Measurements from ENCODE around the gene ATP6V1B1. TPM values are rescaled to one million over a fixed set of nuclear protein-coding genes. Genes with fewer than 3 reads are reported as not detected.
A peak's percentile ranks its signal among the peaks of the same experiment; 100 is the strongest.
"Not testable (repeated sequence)": the region's sequence is repeated elsewhere in the genome, so short reads cannot be mapped to it uniquely, and the experiment has no call there.

Gene ATP6V1B1
- total RNA-seq, 1 donor from 2014 or later, result 6.3 TPM

GRCh38 chr2:70999362-70999761, 63.7 kb downstream of the ATP6V1B1 start:
- H3K4me1 Mint-ChIP-seq (ENCODE audit: unreplicated experiment), result peaks cover 9% of the 10 kb centered on the region
- no peaks in the 10 kb centered on the region for H3K9me3 Mint-ChIP-seq
- TF ChIP-seq, protein P1, sequence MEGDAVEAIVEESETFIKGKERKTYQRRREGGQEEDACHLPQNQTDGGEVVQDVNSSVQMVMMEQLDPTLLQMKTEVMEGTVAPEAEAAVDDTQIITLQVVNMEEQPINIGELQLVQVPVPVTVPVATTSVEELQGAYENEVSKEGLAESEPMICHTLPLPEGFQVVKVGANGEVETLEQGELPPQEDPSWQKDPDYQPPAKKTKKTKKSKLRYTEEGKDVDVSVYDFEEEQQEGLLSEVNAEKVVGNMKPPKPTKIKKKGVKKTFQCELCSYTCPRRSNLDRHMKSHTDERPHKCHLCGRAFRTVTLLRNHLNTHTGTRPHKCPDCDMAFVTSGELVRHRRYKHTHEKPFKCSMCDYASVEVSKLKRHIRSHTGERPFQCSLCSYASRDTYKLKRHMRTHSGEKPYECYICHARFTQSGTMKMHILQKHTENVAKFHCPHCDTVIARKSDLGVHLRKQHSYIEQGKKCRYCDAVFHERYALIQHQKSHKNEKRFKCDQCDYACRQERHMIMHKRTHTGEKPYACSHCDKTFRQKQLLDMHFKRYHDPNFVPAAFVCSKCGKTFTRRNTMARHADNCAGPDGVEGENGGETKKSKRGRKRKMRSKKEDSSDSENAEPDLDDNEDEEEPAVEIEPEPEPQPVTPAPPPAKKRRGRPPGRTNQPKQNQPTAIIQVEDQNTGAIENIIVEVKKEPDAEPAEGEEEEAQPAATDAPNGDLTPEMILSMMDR (conservative IDR thresholded peaks at IDR 0.05), result no peak
- DNase-seq (ENCODE audit: extremely low spot score, unreplicated experiment), result peak; percentile 47
- no peaks in the 10 kb centered on the region for H3K36me3 Mint-ChIP-seq
- no peak overlapping the region for H3K27ac Mint-ChIP-seq
- no peak overlapping the region for H3K4me3 Mint-ChIP-seq
- H3K27me3 Mint-ChIP-seq, result peaks cover 20% of the 10 kb centered on the region

- not testable (repeated sequence) for H3K9me3 Mint-ChIP-seq; H3K27ac Mint-ChIP-seq; H3K36me3 Mint-ChIP-seq; H3K4me1 Mint-ChIP-seq (ENCODE audit: unreplicated experiment); H3K4me3 Mint-ChIP-seq
- H3K27me3 Mint-ChIP-seq, result peaks cover 20% of the 10 kb centered on the region
- DNase-seq (ENCODE audit: extremely low spot score, unreplicated experiment), result peak; percentile 31
These were observed 64.2 kb downstream of the ATP6V1B1 start for GRCh38 chr2:70999931-71000330.

DNA sequence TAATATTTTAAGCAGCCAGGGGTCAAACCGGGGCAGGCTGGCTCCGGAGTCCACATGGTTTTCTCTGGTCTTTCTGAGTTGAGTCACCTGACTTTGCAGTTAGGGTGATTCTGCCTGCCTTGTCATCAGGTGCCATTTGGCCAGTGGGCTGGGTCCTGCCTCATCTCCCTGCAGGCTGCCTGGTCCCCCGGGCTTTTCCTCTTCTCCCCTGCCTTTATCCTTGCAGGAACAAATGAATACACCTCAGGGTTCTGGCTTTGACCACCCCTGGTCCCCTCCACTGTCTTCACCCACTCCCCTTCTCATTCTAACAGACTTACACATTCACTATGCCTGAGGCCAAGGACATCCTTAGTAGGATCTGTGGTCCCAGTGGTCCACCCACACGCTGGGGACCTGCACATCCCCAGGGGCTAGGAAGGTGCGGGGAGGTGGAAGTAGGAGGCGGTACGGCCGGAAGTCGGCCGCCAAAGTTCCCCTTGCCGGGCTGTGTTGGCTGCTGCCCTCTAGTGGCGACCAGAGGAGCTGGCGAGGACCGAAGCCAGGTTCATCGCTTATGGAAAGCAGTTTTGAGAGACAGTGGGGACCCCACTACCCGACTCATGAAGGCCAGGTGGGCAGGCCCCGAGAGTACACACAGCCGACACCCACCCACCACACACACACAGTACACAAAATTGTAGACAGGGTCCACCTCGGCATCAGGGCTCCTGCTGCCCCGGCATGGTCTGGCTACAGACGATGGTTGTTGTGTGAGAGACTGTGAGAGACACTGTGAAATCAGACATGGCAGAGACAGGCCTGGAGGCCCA, 65.3 kb downstream of the ATP6V1B1 start:
- Mint-ChIP-seq H3K9me3 (no peaks in the 10 kb centered on the region), H3K27ac (no peak overlapping the region), H3K4me1 (ENCODE audit: unreplicated experiment) (peaks cover 4% of the 10 kb centered on the region), H3K36me3 (no peaks in the 10 kb centered on the region), H3K27me3 (peaks cover 15% of the 10 kb centered on the region), H3K4me3 (peak overlapping the region; percentile 65)
- TF ChIP-seq, protein P1 (conservative IDR thresholded peaks at IDR 0.05), result peak; percentile 97
- DNase-seq (ENCODE audit: extremely low spot score, unreplicated experiment), result peak; percentile 78

DNA sequence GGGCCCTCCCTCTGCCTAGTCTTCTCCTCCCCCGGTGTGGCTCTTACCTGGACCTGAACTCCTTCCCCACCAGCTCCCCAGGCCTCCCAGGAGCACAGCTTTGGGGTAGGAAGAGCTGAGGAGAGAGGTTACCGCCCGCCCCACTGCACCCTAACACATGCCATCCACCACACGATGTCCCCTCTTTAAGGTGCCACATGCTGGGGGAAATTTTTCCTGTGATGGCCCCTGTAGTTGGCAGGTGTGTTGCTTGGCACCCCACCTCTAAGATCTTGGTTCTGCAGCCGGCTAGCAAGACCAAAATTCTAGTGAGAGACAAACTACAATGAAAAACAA, 65.9 kb downstream of the ATP6V1B1 start:
- no peaks in the 10 kb centered on the region for H3K9me3 Mint-ChIP-seq
- peaks cover 15% of the 10 kb centered on the region for H3K27me3 Mint-ChIP-seq
- peak overlapping the region; percentile 59 for H3K27ac Mint-ChIP-seq

GRCh38 chr2:71001981-71002570, 66.4 kb downstream of the ATP6V1B1 start:
- Mint-ChIP-seq H3K36me3 (no peaks in the 10 kb centered on the region), H3K4me1 (ENCODE audit: unreplicated experiment) (peaks cover 4% of the 10 kb centered on the region), H3K27me3 (peaks cover 15% of the 10 kb centered on the region), H3K4me3 (peak overlapping the region; percentile 75), H3K27ac (peak overlapping the region; percentile 59), H3K9me3 (no peaks in the 10 kb centered on the region)
- TF ChIP-seq, protein P1 (conservative IDR thresholded peaks at IDR 0.05), result no peak
- peak; percentile 54 for DNase-seq (ENCODE audit: extremely low spot score, unreplicated experiment)

More for the DNA sequence above, 65.9 kb downstream of the ATP6V1B1 start:
- Mint-ChIP-seq H3K36me3 (no peaks in the 10 kb centered on the region), H3K4me1 (ENCODE audit: unreplicated experiment) (peaks cover 4% of the 10 kb centered on the region), H3K4me3 (no peak overlapping the region)
- no peak for DNase-seq (ENCODE audit: extremely low spot score, unreplicated experiment)
- TF ChIP-seq, protein P1 (conservative IDR thresholded peaks at IDR 0.05), result no peak

- Mint-ChIP-seq H3K4me3 (no peak overlapping the region), H3K27me3 (peaks cover 19% of the 10 kb centered on the region), H3K4me1 (ENCODE audit: unreplicated experiment) (peaks cover 4% of the 10 kb centered on the region), H3K9me3 (no peaks in the 10 kb centered on the region), H3K27ac (no peak overlapping the region), H3K36me3 (no peaks in the 10 kb centered on the region)
- TF ChIP-seq, protein P1 (conservative IDR thresholded peaks at IDR 0.05), result no peak
- peak; percentile 29 for DNase-seq (ENCODE audit: extremely low spot score, unreplicated experiment)
These were observed 67.7 kb downstream of the ATP6V1B1 start for GRCh38 chr2:71003396-71003795.
